Keratinocyte (primary cell): Measurements from ENCODE around the gene CIDEC. TPM values are rescaled to one million over a fixed set of nuclear protein-coding genes. Genes with fewer than 3 reads are reported as not detected.
"Not testable (repeated sequence)": the region's sequence is repeated elsewhere in the genome, so short reads cannot be mapped to it uniquely, and the experiment has no call there.

ENCODE experiments used
- DNase-seq: peaks from one replicate; pipeline ENCODE4 v3.0.0-alpha.2; 2011; ENCODE audit warnings: low read depth, missing footprints, low spot score
- FAIRE-seq: peaks from 2 replicates; lab custom pipeline; 2011; peaks lifted over from hg19 to GRCh38; lab: Jason Lieb, UNC
- H2AFZ ChIP-seq: 2 replicates; pipeline ENCODE4 v1.6.0; 2012; ENCODE audit warnings: low read length, control low read depth, inconsistent platforms; ENCODE audit not compliant: control insufficient read depth
- H3K27ac ChIP-seq: 2 replicates; pipeline ENCODE4 v1.5.1; 2011; ENCODE audit warnings: low read length; ENCODE audit not compliant: control insufficient read depth, insufficient read depth
- H3K27me3 ChIP-seq: 3 replicates; pipeline ENCODE4 v1.6.0; 2011; ENCODE audit warnings: low read length; ENCODE audit not compliant: control insufficient read depth, insufficient read depth; ENCODE audit errors: extremely low read depth
- H3K36me3 ChIP-seq, 2 experiments: 2 replicates in 1 of 2; 3 replicates in 1 of 2; pipeline ENCODE4 v1.5.1; 2011; ENCODE audit warnings: low read length in 2 of 2, mild to moderate bottlenecking in 1 of 2; ENCODE audit not compliant: control insufficient read depth in 2 of 2, insufficient read depth in 2 of 2; ENCODE audit errors: extremely low read depth in 1 of 2
- H3K4me1 ChIP-seq: 3 replicates; pipeline ENCODE4 v1.5.1; 2011; ENCODE audit warnings: low read length; ENCODE audit not compliant: control insufficient read depth, insufficient read depth; ENCODE audit errors: extremely low read depth
- H3K4me2 ChIP-seq: 3 replicates; pipeline ENCODE4 v1.6.0; 2011; ENCODE audit warnings: low read depth, low read length; ENCODE audit not compliant: control insufficient read depth, insufficient read depth; ENCODE audit errors: extremely low read depth
- H3K4me3 ChIP-seq, 3 experiments: fragments of 200-600 bp in 1 of 3; sonication (generic) in 1 of 3; 2 replicates in 2 of 3; 3 replicates in 1 of 3; pipeline ENCODE4 v1.5.1; 2011 to 2016; ENCODE audit warnings: low read length in 3 of 3, mild to moderate bottlenecking in 3 of 3, control low read depth in 2 of 3, inconsistent platforms in 1 of 3, low read depth in 1 of 3, mixed read lengths in 1 of 3, mixed run types in 1 of 3, moderate library complexity in 1 of 3; ENCODE audit not compliant: control insufficient read depth in 2 of 3, insufficient read depth in 2 of 3; ENCODE audit errors: extremely low read depth in 1 of 3
- H3K79me2 ChIP-seq: 2 replicates; pipeline ENCODE4 v1.6.0; 2012; ENCODE audit warnings: low read length; ENCODE audit not compliant: control insufficient read depth, insufficient read depth
- H3K9ac ChIP-seq: 3 replicates; pipeline ENCODE4 v1.6.0; 2011; ENCODE audit warnings: low read length; ENCODE audit not compliant: control insufficient read depth, insufficient read depth; ENCODE audit errors: extremely low read depth
- H3K9me1 ChIP-seq: 3 replicates; pipeline ENCODE4 v1.6.0; 2011; ENCODE audit warnings: low read length; ENCODE audit not compliant: control insufficient read depth, insufficient read depth; ENCODE audit errors: extremely low read depth
- H3K9me3 ChIP-seq: 2 replicates; pipeline ENCODE4 v1.5.1; 2012; ENCODE audit warnings: low read depth, low read length; ENCODE audit not compliant: control insufficient read depth
- H4K20me1 ChIP-seq: 3 replicates; pipeline ENCODE4 v1.6.0; 2011; ENCODE audit warnings: low read length; ENCODE audit not compliant: control insufficient read depth, insufficient read depth; ENCODE audit errors: extremely low read depth
- EZH2 ChIP-seq: IDR thresholded peaks from one replicate; pipeline ENCODE4 v1.6.1; 2012; ENCODE audit warnings: inconsistent platforms, mild to moderate bottlenecking, low read length, moderate library complexity
- dilution Hi-C: fragments of 300-500 bp; cut with MboI; formaldehyde crosslinking; loops from one replicate; pipeline ENCODE4 v1.7.0; 2020; ENCODE audit warnings: low sequenced_read_pairs; ENCODE audit not compliant: extremely low pct_ligation_motif_present
- polyA plus RNA-seq, 5 experiments: library from polyadenylated mRNA; depleted of rRNA in 3 of 5; stranded (reverse) in 3 of 5; stranded (forward) in 1 of 5; unstranded in 1 of 5; fragments of >200 nt; gene quantifications; 1 replicate in 1 of 5; 2 replicates in 3 of 5; 3 replicates in 1 of 5; pipeline versions ENCODE4 v1.2.1 to v1.2.3, GENCODE V29; 2011 to 2012; ENCODE audit warnings: missing spikeins in 2 of 5, low read depth in 1 of 5, low replicate concordance in 1 of 5
- TF ChIP-seq, protein P1 (sequence below), 3 experiments: IDR thresholded peaks in 1 of 3; conservative IDR thresholded peaks in 1 of 3; optimal IDR thresholded peaks in 1 of 3; 2 replicates in 2 of 3; 3 replicates in 1 of 3; pipeline versions ENCODE3 to v1.5.1; 2011; ENCODE audit warnings: low read length in 3 of 3, mild to moderate bottlenecking in 3 of 3, moderate library complexity in 2 of 3, control low read depth in 1 of 3, inconsistent platforms in 1 of 3; ENCODE audit not compliant: insufficient read depth in 2 of 3; ENCODE audit errors: extremely low read depth in 1 of 3

The CIDEC gene
- polyA plus RNA-seq, 1 donor (not counting 4 experiments of a cell fraction or from before 2014, with no cell fraction given): not detected

DNA sequence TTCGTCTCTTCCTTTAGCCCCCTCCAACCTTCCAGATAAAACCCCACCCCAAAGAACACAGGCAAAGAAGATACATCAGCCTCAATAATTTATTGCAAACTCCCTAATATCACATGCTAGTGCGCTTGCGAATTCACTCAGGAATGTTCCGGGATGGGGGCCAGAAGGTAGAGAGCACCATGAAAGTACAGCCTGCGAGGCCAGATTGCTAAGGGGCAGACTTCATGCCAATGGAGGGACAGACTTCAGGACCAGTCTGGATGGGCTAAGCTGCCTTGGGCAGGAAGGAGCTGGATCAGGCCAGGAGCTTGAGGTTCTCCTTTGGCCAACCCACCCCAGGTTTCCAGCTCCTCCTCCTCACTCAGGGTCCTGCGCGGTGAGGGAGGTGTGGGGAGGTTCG, 13.4 kb downstream of the CIDEC start:
- H3K9me1 ChIP-seq: no peaks in the 10 kb centered on the region
- H3K79me2 ChIP-seq: no peaks in the 10 kb centered on the region
- H3K36me3 ChIP-seq: no peaks in the 10 kb centered on the region
- DNase-seq: no peak
- dilution Hi-C loops: no loop called here
- H3K4me3 ChIP-seq: no peak overlapping the region
- no peak for TF ChIP-seq EZH2
- TF ChIP-seq, protein P1, sequence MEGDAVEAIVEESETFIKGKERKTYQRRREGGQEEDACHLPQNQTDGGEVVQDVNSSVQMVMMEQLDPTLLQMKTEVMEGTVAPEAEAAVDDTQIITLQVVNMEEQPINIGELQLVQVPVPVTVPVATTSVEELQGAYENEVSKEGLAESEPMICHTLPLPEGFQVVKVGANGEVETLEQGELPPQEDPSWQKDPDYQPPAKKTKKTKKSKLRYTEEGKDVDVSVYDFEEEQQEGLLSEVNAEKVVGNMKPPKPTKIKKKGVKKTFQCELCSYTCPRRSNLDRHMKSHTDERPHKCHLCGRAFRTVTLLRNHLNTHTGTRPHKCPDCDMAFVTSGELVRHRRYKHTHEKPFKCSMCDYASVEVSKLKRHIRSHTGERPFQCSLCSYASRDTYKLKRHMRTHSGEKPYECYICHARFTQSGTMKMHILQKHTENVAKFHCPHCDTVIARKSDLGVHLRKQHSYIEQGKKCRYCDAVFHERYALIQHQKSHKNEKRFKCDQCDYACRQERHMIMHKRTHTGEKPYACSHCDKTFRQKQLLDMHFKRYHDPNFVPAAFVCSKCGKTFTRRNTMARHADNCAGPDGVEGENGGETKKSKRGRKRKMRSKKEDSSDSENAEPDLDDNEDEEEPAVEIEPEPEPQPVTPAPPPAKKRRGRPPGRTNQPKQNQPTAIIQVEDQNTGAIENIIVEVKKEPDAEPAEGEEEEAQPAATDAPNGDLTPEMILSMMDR (optimal IDR thresholded peaks at IDR 0.05 in 1 of 3, IDR thresholded peaks at IDR 0.05 in 1 of 3, conservative IDR thresholded peaks at IDR 0.05 in 1 of 3; ENCODE audit: extremely low read depth in 1 of 3, insufficient read depth in 2 of 3, low read length in 3 of 3): no peak
- H3K4me1 ChIP-seq: peaks cover 3% of the 10 kb centered on the region
- H3K27ac ChIP-seq: no peak overlapping the region
- H2AFZ ChIP-seq: no peak overlapping the region
- no peaks in the 10 kb centered on the region for H4K20me1 ChIP-seq
- FAIRE-seq: no peak
- H3K27me3 ChIP-seq: no peaks in the 10 kb centered on the region
- H3K4me2 ChIP-seq: no peak overlapping the region
- no peaks in the 10 kb centered on the region for H3K9me3 ChIP-seq
- no peak overlapping the region for H3K9ac ChIP-seq

DNA sequence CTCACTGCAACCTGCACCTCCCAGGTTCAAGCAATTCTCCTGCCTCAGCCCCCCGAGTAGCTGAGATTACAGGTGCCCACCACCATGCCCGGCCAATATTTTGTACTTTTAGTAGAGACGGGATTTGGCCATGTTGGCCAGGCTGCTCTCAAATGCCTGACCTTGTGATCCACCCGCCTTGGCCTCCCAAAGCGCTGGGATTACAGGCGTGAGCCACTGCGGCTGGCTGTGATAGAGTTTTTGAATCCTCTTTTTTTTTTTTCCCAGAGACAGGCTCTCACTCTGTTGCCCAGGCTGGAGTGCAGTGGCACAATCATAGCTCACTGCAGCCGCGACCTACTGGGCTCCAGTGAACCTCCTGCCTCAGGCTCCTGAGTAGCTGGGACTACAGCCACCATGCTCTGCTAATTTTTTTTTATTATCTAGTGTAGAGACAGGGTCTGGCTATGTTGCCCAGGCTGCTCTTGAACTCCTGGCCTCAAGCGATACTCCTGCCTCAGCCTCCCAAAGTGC, 14.9 kb downstream of the CIDEC start:
- H2AFZ ChIP-seq, H3K4me3 ChIP-seq, H3K9me1 ChIP-seq, H3K79me2 ChIP-seq, H3K9me3 ChIP-seq, H4K20me1 ChIP-seq, DNase-seq, H3K27me3 ChIP-seq, H3K9ac ChIP-seq, H3K27ac ChIP-seq, dilution Hi-C loops, H3K36me3 ChIP-seq, FAIRE-seq, H3K4me2 ChIP-seq, H3K4me1 ChIP-seq: not testable (repeated sequence)
